Thoracic aorta (tissue), 2 donors: ENCODE measurements around the gene CMTM5. TPM values are rescaled to one million over a fixed set of nuclear protein-coding genes. Genes with fewer than 3 reads are reported as not detected.

Source experiments
- ATAC-seq: fragments of 150-250 bp; one replicate; pipeline ENCODE4 v1.8.0; 2017; ENCODE audit warnings: low read depth; ENCODE audit not compliant: insufficient number of reproducible peaks, low FRiP score
- DNase-seq: peaks from one replicate; pipeline ENCODE4 v3.0.0-alpha.2; 2020; ENCODE audit warnings: low spot score
- H3K27ac ChIP-seq, 2 donors: fragments of 200-600 bp; sonication (generic); 1 replicate in 1 of 2; 2 replicates in 1 of 2; pipeline ENCODE4 v1.5.1; 2016; ENCODE audit warnings: mild to moderate bottlenecking in 2 of 2, moderate library complexity in 2 of 2
- H3K27me3 ChIP-seq: fragments of 200-600 bp; sonication (generic); replicated peaks from 2 replicates; pipeline ENCODE4 v1.6.0; 2016; ENCODE audit warnings: mild to moderate bottlenecking; ENCODE audit not compliant: insufficient read depth
- H3K36me3 ChIP-seq: fragments of 200-600 bp; sonication (generic); one replicate; pipeline ENCODE4 v1.5.1; 2016
- H3K4me1 ChIP-seq, 2 donors: fragments of 200-600 bp; sonication (generic); 1 replicate in 1 of 2; 2 replicates in 1 of 2; pipeline versions ENCODE4 v1.5.1 to v1.6.0; 2016; ENCODE audit warnings: low read depth in 2 of 2, mild to moderate bottlenecking in 1 of 2; ENCODE audit not compliant: control insufficient read depth in 1 of 2
- H3K4me3 ChIP-seq: fragments of 200-600 bp; sonication (generic); 2 replicates; pipeline ENCODE4 v1.5.1; 2016; ENCODE audit warnings: mild to moderate bottlenecking
- H3K9me3 ChIP-seq: fragments of 200-600 bp; sonication (generic); 2 replicates; pipeline ENCODE4 v1.5.1; 2016
- CTCF ChIP-seq: fragments of 200-600 bp; sonication (generic); IDR thresholded peaks from one replicate; pipeline ENCODE4 v1.5.1; 2019; ENCODE audit warnings: antibody characterized with exemption
- total RNA-seq, 2 donors: library from RNA; depleted of rRNA; stranded (reverse); fragments of >200 nt; gene quantifications; one replicate each; pipeline versions ENCODE4 v1.1.0 to v1.2.3, GENCODE V29; 2016

The CMTM5 gene
- total RNA-seq, 2 donors from 2014 or later = 2.6 TPM; not detected in 1

GRCh38 chr14:23406725-23407355 lies 30.0 kb downstream of the CMTM5 start:
- no peak for TF ChIP-seq CTCF
- DNase-seq (no peak), ATAC-seq (no peak)
- Histone ChIP-seq H3K4me1 (no peaks in the 10 kb centered on the region), H3K9me3 (no peaks in the 10 kb centered on the region), H3K27me3 (no peaks in the 10 kb centered on the region), H3K36me3 (no peaks in the 10 kb centered on the region), H3K4me3 (no peak overlapping the region), H3K27ac (no peak overlapping the region)

GRCh38 chr14:23407516-23408306 lies 30.9 kb downstream of the CMTM5 start, which contains the start of gene MYH6:
MYH6 (minus strand) TSS chr14:23408273; CDS start chr14:23407223, 1,050 bp downstream.
- no peaks in the 10 kb centered on the region for H3K36me3 ChIP-seq
- DNase-seq (no peak), ATAC-seq (no peak)
- H3K4me3 ChIP-seq = no peak within 1 kb of the TSS
- no peaks in the 10 kb centered on the region for H3K27me3 ChIP-seq
- no peaks in the 10 kb centered on the region for H3K9me3 ChIP-seq
- TF ChIP-seq CTCF = no peak
- H3K4me1 ChIP-seq = no peaks in the 10 kb centered on the region
- no peak within 1 kb of the TSS for H3K27ac ChIP-seq

GRCh38 chr14:23408307-23408630 lies 31.4 kb downstream of the CMTM5 start:
- DNase-seq = no peak
- Histone ChIP-seq H3K36me3 (no peaks in the 10 kb centered on the region), H3K4me1 (no peaks in the 10 kb centered on the region), H3K9me3 (no peaks in the 10 kb centered on the region), H3K27ac (no peak overlapping the region), H3K27me3 (no peaks in the 10 kb centered on the region), H3K4me3 (no peak overlapping the region)
- no peak for TF ChIP-seq CTCF
- ATAC-seq = no peak

GRCh38 chr14:23409475-23409874 lies 32.6 kb downstream of the CMTM5 start:
- Histone ChIP-seq H3K36me3 (no peaks in the 10 kb centered on the region), H3K4me3 (no peak overlapping the region), H3K9me3 (no peaks in the 10 kb centered on the region), H3K27ac (no peak overlapping the region), H3K27me3 (no peaks in the 10 kb centered on the region), H3K4me1 (no peaks in the 10 kb centered on the region)
- no peak for TF ChIP-seq CTCF
- DNase-seq (no peak), ATAC-seq (no peak)

GRCh38 chr14:23409966-23410635 lies 33.3 kb downstream of the CMTM5 start:
- no peaks in the 10 kb centered on the region for H3K27me3 ChIP-seq
- H3K4me1 ChIP-seq = no peaks in the 10 kb centered on the region
- no peak for TF ChIP-seq CTCF
- no peaks in the 10 kb centered on the region for H3K36me3 ChIP-seq
- no peak for DNase-seq
- no peak overlapping the region for H3K27ac ChIP-seq
- no peak overlapping the region for H3K4me3 ChIP-seq
- ATAC-seq = no peak
- H3K9me3 ChIP-seq = no peaks in the 10 kb centered on the region
